Panc1 (cell line): ENCODE data around the gene UMOD. TPM values are rescaled to one million over a fixed set of nuclear protein-coding genes. Genes with fewer than 3 reads are reported as not detected.

ENCODE experiments used
- ATAC-seq: fragments of 200-7000 bp; cut with Tn5 transposase; 2 replicates; pipeline ENCODE4 v1.9.1; 2020; ENCODE audit warnings: mild to moderate bottlenecking, moderate library complexity
- BruUV-seq: library from RNA; stranded (reverse); fragments of 400-500 nt; replicated peaks from 2 replicates; lab custom pipeline; 2021; lab: Mats Ljungman, UMichigan
- CTCF ChIA-PET: fragments of 300-600 bp; sonication (Branson Sonifier 250); formaldehyde crosslinking; loops from one replicate; lab custom pipeline; 2022; ENCODE audit warnings: antibody characterized with exemption; lab: Charles Lee
- POLR2A ChIA-PET: fragments of 300-600 bp; sonication (Branson Sonifier 250); formaldehyde crosslinking; loops from one replicate; lab custom pipeline; 2022; ENCODE audit warnings: antibody characterized with exemption; lab: Charles Lee
- DNase-seq: peaks from one replicate; pipeline ENCODE4 v3.0.0-alpha.2; 2010; ENCODE audit warnings: low read depth, low spot score
- H3K27ac ChIP-seq: 2 replicates; pipeline ENCODE4 v1.5.1; 2011; ENCODE audit warnings: mild to moderate bottlenecking, low read length, inconsistent platforms
- H3K27me3 ChIP-seq: fragments of 200-500 bp; sonication (Bioruptor generic); 2 replicates; pipeline ENCODE4 v1.6.0; 2014; ENCODE audit warnings: low read length, inconsistent platforms; ENCODE audit not compliant: control insufficient read depth, insufficient read depth
- H3K36me3 ChIP-seq: fragments of 200-500 bp; sonication (Bioruptor generic); 2 replicates; pipeline ENCODE4 v1.5.1; 2014; ENCODE audit warnings: inconsistent platforms, mild to moderate bottlenecking, low read length, moderate library complexity; ENCODE audit not compliant: control insufficient read depth, insufficient read depth
- H3K4me1 ChIP-seq: 2 replicates; pipeline ENCODE4 v1.5.1; 2011; ENCODE audit warnings: inconsistent platforms, mild to moderate bottlenecking, low read length, moderate library complexity; ENCODE audit not compliant: control insufficient read depth, insufficient read depth
- H3K4me3 ChIP-seq, 2 experiments: 2 replicates each; pipeline ENCODE4 v1.5.1; 2011 to 2012; ENCODE audit warnings: low read depth in 2 of 2, low read length in 2 of 2, mild to moderate bottlenecking in 2 of 2, inconsistent platforms in 1 of 2, moderate library complexity in 1 of 2
- H3K9me3 ChIP-seq: fragments of 200-500 bp; sonication (Bioruptor generic); 2 replicates; pipeline ENCODE4 v1.5.1; 2014; ENCODE audit warnings: low read depth, mild to moderate bottlenecking, inconsistent platforms, low read length, moderate library complexity; ENCODE audit not compliant: control insufficient read depth, insufficient read depth
- CTCF ChIP-seq: fragments of 450-650 bp; IDR thresholded peaks from 2 replicates; pipeline ENCODE4 v1.5.1; 2017; ENCODE audit warnings: mild to moderate bottlenecking
- POLR2AphosphoS5 ChIP-seq: IDR thresholded peaks from 2 replicates; pipeline ENCODE4 v1.6.1; 2012; ENCODE audit warnings: mild to moderate bottlenecking, low read depth, low read length, moderate library complexity
- REST ChIP-seq, 2 experiments: IDR thresholded peaks; 2 replicates each; pipeline ENCODE4 v1.6.1; 2011 to 2012; ENCODE audit warnings: low read depth in 2 of 2, control low read depth in 1 of 2, low read length in 1 of 2, mild to moderate bottlenecking in 1 of 2, moderate library complexity in 1 of 2; ENCODE audit not compliant: insufficient read depth in 1 of 2
- SIN3A ChIP-seq: IDR thresholded peaks from 2 replicates; pipeline ENCODE4 v1.6.1; 2012; ENCODE audit warnings: low read depth, mild to moderate bottlenecking, low read length, moderate library complexity, borderline replicate concordance; ENCODE audit not compliant: insufficient read depth
- TCF7L2 ChIP-seq: IDR thresholded peaks from 2 replicates; pipeline ENCODE4 v1.6.1; 2011; ENCODE audit warnings: mild to moderate bottlenecking, low read depth, low read length, inconsistent platforms
- in situ Hi-C: cut with HindIII; loops from 2 replicates; pipeline ENCODE4 v1.10.0; 2016; ENCODE audit warnings: low sequenced_read_pairs, low pct_unique_long_range_greater_than_20kb
- intact Hi-C: fragments of 100-400 bp; cut with micrococcal nuclease; formaldehyde crosslinking; loops from one replicate; pipeline ENCODE4 v1.10.0; 2022; ENCODE audit not compliant: unreplicated experiment
- total RNA-seq: library from RNA; stranded (reverse); gene quantifications from one replicate; pipeline ENCODE4 v1.2.1, GENCODE V29; 2021; ENCODE audit not compliant: unreplicated experiment

UMOD gene
- total RNA-seq, 1 experiment from 2014 or later = not detected

GRCh38 chr16:20308266-20308665 is 44.2 kb downstream of the UMOD start:
- no peak overlapping the region for H3K4me3 ChIP-seq
- no peak for DNase-seq
- H3K27me3 ChIP-seq = peaks cover 3% of the 10 kb centered on the region
- no peaks in the 10 kb centered on the region for H3K9me3 ChIP-seq
- intact Hi-C loops = loop anchor here (5.0 kb wide), 1 partner anchor 79 kb away; no protein-coding TSS in a partner anchor
- BruUV-seq = no TSS peak
- no peak for TF ChIP-seq CTCF
- no peak for TF ChIP-seq REST (IDR thresholded peaks at IDR 0.05; ENCODE audit: insufficient read depth in 1 of 2, low read depth in 2 of 2, low read length in 1 of 2)
- TF ChIP-seq TCF7L2 = no peak
- TF ChIP-seq SIN3A = no peak
- no peak for TF ChIP-seq POLR2AphosphoS5
- ATAC-seq = no peak
- in situ Hi-C loops = no loop called here
- ChIA-PET POLR2A (no interaction called here), CTCF (no interaction called here)
- no peaks in the 10 kb centered on the region for H3K4me1 ChIP-seq
- H3K27ac ChIP-seq = no peak overlapping the region
- H3K36me3 ChIP-seq = no peaks in the 10 kb centered on the region

- ATAC-seq = no peak
- H3K27ac ChIP-seq = no peak overlapping the region
- no peaks in the 10 kb centered on the region for H3K36me3 ChIP-seq
- POLR2A ChIA-PET = no interaction called here
- no peak overlapping the region for H3K4me3 ChIP-seq
- CTCF ChIA-PET = interaction anchor here (1.4 kb wide), 1 partner anchor 400 kb away, joined by 6 read pairs; no protein-coding TSS in a partner anchor
- no TSS peak for BruUV-seq
- H3K9me3 ChIP-seq = no peaks in the 10 kb centered on the region
- intact Hi-C loops = loop anchor here (5.0 kb wide), 1 partner anchor 80 kb away; no protein-coding TSS in a partner anchor
- peaks cover 7% of the 10 kb centered on the region for H3K27me3 ChIP-seq
- no peak for DNase-seq
- in situ Hi-C loops = no loop called here
- no peaks in the 10 kb centered on the region for H3K4me1 ChIP-seq
- TF ChIP-seq CTCF (no peak), SIN3A (no peak), POLR2AphosphoS5 (no peak), REST (IDR thresholded peaks at IDR 0.05; ENCODE audit: insufficient read depth in 1 of 2, low read depth in 2 of 2, low read length in 1 of 2) (no peak), TCF7L2 (no peak)
Measured at GRCh38 chr16:20307791-20308190, 44.7 kb downstream of the UMOD start.
